NCI-H524 (cell line): ENCODE measurements around the gene CUBN.
"Not testable (repeated sequence)": the region's sequence is repeated elsewhere in the genome, so short reads cannot be mapped to it uniquely, and the experiment has no call there.

Experiments used
- DNase-seq, 2 experiments: peaks; one replicate each; lab custom pipeline; 2025; lab: John Stamatoyannopoulos, UW

CUBN gene

GRCh38 chr10:16867556-16867955 lies 262.1 kb downstream of the CUBN start:
- no peak for DNase-seq

GRCh38 chr10:16866541-16867275 lies 262.9 kb downstream of the CUBN start:
- DNase-seq = no peak

GRCh38 chr10:16865766-16866165 lies 263.8 kb downstream of the CUBN start:
- no peak for DNase-seq

- DNase-seq = no peak
Observed at GRCh38 chr10:16863766-16864165, 265.8 kb downstream of the CUBN start.

- DNase-seq = no peak
Observed at GRCh38 chr10:16857419-16857818, 272.2 kb downstream of the CUBN start.

GRCh38 chr10:16856567-16856966 lies 273.0 kb downstream of the CUBN start:
- no peak for DNase-seq

- DNase-seq = no peak
Observed at GRCh38 chr10:16856092-16856491, 273.5 kb downstream of the CUBN start.

- DNase-seq = no peak
Observed at GRCh38 chr10:16854623-16855022, 275.0 kb downstream of the CUBN start.

GRCh38 chr10:16853809-16854208 lies 275.8 kb downstream of the CUBN start:
- no peak for DNase-seq

- DNase-seq = peak in 1 of 2 experiments; percentile 18
Observed at GRCh38 chr10:16853201-16853600, 276.4 kb downstream of the CUBN start.

GRCh38 chr10:16852624-16853023 lies 277.0 kb downstream of the CUBN start:
- DNase-seq = no peak

GRCh38 chr10:16848562-16849154 lies 281.0 kb downstream of the CUBN start:
- DNase-seq = no peak

- DNase-seq = no peak
Observed at GRCh38 chr10:16847644-16848043, 282.0 kb downstream of the CUBN start.

- no peak for DNase-seq
Observed at GRCh38 chr10:16845248-16845647, 284.4 kb downstream of the CUBN start.

GRCh38 chr10:16843252-16843870 lies 286.2 kb downstream of the CUBN start:
- peak in 1 of 2 experiments; percentile 43 for DNase-seq

- no peak for DNase-seq
Observed at GRCh38 chr10:16835228-16835627, 294.4 kb downstream of the CUBN start.

- DNase-seq = no peak
Observed at GRCh38 chr10:16832351-16833080, 297.1 kb downstream of the CUBN start.

- no peak for DNase-seq
Observed at GRCh38 chr10:16828701-16829175, 300.9 kb downstream of the CUBN start.

- peak; percentile 31 to 52 for DNase-seq
Observed at GRCh38 chr10:16828114-16828568, 301.5 kb downstream of the CUBN start.

- not testable (repeated sequence) for DNase-seq
Observed at GRCh38 chr10:16827474-16827873, 302.1 kb downstream of the CUBN start.

- DNase-seq = no peak
Observed at GRCh38 chr10:16822726-16823360, 306.8 kb downstream of the CUBN start.

- no peak for DNase-seq
Observed at GRCh38 chr10:16822027-16822426, 307.6 kb downstream of the CUBN start.
